K562 (cell line): ENCODE results near the gene FZD8. TPM values are rescaled to one million over a fixed set of nuclear protein-coding genes. Genes with fewer than 3 reads are reported as not detected.

Source experiments
- AFF4 ChIP-seq: sonication (generic); formaldehyde crosslinking; IDR thresholded peaks from 2 replicates; pipeline ENCODE4 v1.8.0; 2023; ENCODE audit warnings: mild to moderate bottlenecking, missing genetic modification reagents
- BCOR ChIP-seq: fragments of 450-650 bp; IDR thresholded peaks from 2 replicates; pipeline ENCODE4 v1.6.1; 2016
- CBFA2T2 ChIP-seq: fragments of 450-650 bp; conservative IDR thresholded peaks from 2 replicates; pipeline ENCODE4 v1.6.1; 2017; ENCODE audit warnings: mild to moderate bottlenecking
- E2F1 ChIP-seq: sonication (generic); formaldehyde crosslinking; IDR thresholded peaks from 2 replicates; pipeline ENCODE4 v1.8.1; 2023; ENCODE audit warnings: mild to moderate bottlenecking, missing genetic modification reagents, moderate library complexity
- EP300 ChIP-seq: IDR thresholded peaks from 2 replicates; pipeline ENCODE4 v1.6.1; 2012; ENCODE audit warnings: low read length, improper control_type of control experiment
- ETV5 ChIP-seq: sonication (generic); formaldehyde crosslinking; IDR thresholded peaks from 2 replicates; pipeline ENCODE4 v1.4.0; 2020; ENCODE audit warnings: low read depth, mild to moderate bottlenecking, missing genetic modification reagents
- FOXP1 ChIP-seq: sonication (generic); formaldehyde crosslinking; IDR thresholded peaks from 2 replicates; pipeline ENCODE4 v1.8.0; 2022; ENCODE audit warnings: mild to moderate bottlenecking, missing genetic modification reagents
- GABPB1 ChIP-seq: sonication (generic); formaldehyde crosslinking; IDR thresholded peaks from 2 replicates; pipeline ENCODE4 v1.8.0; 2022; ENCODE audit warnings: mild to moderate bottlenecking, missing genetic modification reagents
- MAFK ChIP-seq: IDR thresholded peaks from 2 replicates; pipeline ENCODE4 v1.6.1; 2011; ENCODE audit warnings: low read length, improper control_type of control experiment
- RBFOX2 ChIP-seq: fragments of 200-400 bp; formaldehyde crosslinking; IDR thresholded peaks from 2 replicates; pipeline ENCODE4 v1.6.1; 2017; ENCODE audit warnings: low read depth, mild to moderate bottlenecking, low read length, moderate library complexity
- SMARCA5 ChIP-seq: fragments of 450-650 bp; IDR thresholded peaks from 2 replicates; pipeline ENCODE4 v1.6.1; 2016
- SRSF3 ChIP-seq: fragments of 200-400 bp; formaldehyde crosslinking; IDR thresholded peaks from 2 replicates; pipeline ENCODE4 v1.6.1; 2016; ENCODE audit warnings: mild to moderate bottlenecking, low read length, moderate library complexity; ENCODE audit not compliant: insufficient read depth
- TAL1 ChIP-seq: fragments of 450-650 bp; IDR thresholded peaks from 2 replicates; pipeline ENCODE4 v1.6.1; 2016; ENCODE audit warnings: mild to moderate bottlenecking
- TCF7L2 ChIP-seq: fragments of 150-350 bp; IDR thresholded peaks from 2 replicates; pipeline ENCODE4 v1.6.1; 2016; ENCODE audit warnings: low read depth, mild to moderate bottlenecking, low read length, moderate library complexity
- TEAD4 ChIP-seq, 2 experiments: sonication (generic) in 1 of 2; formaldehyde crosslinking in 1 of 2; IDR thresholded peaks; 2 replicates each; pipeline versions ENCODE4 v1.6.1 to v1.8.0; 2012 to 2022; ENCODE audit warnings: borderline replicate concordance in 1 of 2, inconsistent platforms in 1 of 2, low read length in 1 of 2, mild to moderate bottlenecking in 1 of 2, missing genetic modification reagents in 1 of 2
- ZNF780A ChIP-seq: fragments of 250-450 bp; sonication (Bioruptor Pico); IDR thresholded peaks from 2 replicates; pipeline ENCODE4 v1.5.0; 2021; ENCODE audit warnings: mild to moderate bottlenecking
- polyA plus RNA-seq, 8 experiments: library from polyadenylated mRNA; depleted of rRNA in 4 of 8; stranded (reverse) in 5 of 8; unstranded in 3 of 8; fragments of >200 nt; fragmentation: Nextera tagmentation in 2 of 8; fragmentation: Illumina TruSeq in 1 of 8; extraction: Ambion mirVana in 2 of 8; extraction: Trizol in 1 of 8; gene quantifications; 2 replicates each; pipeline versions ENCODE4 v1.2.1 to v1.2.3, GENCODE V29; 2011 to 2014; ENCODE audit warnings: inconsistent platforms in 1 of 8, missing spikeins in 1 of 8
- total RNA-seq, 7 experiments: library from RNA; depleted of rRNA in 6 of 7; stranded (reverse); fragments of >200 nt in 6 of 7; fragmentation: Illumina TruSeq in 2 of 7; extraction: Trizol in 2 of 7; gene quantifications; 2 replicates each; pipeline versions ENCODE4 v1.2.1 to v1.2.3, GENCODE V29; 2011 to 2021; ENCODE audit warnings: low replicate concordance in 1 of 7
- TF ChIP-seq, protein P1 (sequence below), 2 experiments: fragments of 250-450 bp in 1 of 2; fragments of 450-650 bp in 1 of 2; sonication (Bioruptor Pico) in 1 of 2; IDR thresholded peaks; 2 replicates each; pipeline versions ENCODE4 v1.6.1 to v1.8.0; 2016 to 2021; ENCODE audit warnings: mild to moderate bottlenecking in 2 of 2, moderate library complexity in 2 of 2, missing compliant biosample characterization in 1 of 2, missing genetic modification characterization in 1 of 2
- TF ChIP-seq, protein P2 (sequence below): sonication (generic); formaldehyde crosslinking; IDR thresholded peaks from 2 replicates; pipeline ENCODE4 v1.8.1; 2023; ENCODE audit warnings: missing genetic modification reagents, mild to moderate bottlenecking, borderline replicate concordance

FZD8 gene
- total and polyA plus RNA-seq, 9 of the 15 experiments (the other 6 are each of a cell fraction or from before 2014, with no cell fraction given): 0.03 to 1.2 (median 0.16) TPM; not detected in 1

DNA sequence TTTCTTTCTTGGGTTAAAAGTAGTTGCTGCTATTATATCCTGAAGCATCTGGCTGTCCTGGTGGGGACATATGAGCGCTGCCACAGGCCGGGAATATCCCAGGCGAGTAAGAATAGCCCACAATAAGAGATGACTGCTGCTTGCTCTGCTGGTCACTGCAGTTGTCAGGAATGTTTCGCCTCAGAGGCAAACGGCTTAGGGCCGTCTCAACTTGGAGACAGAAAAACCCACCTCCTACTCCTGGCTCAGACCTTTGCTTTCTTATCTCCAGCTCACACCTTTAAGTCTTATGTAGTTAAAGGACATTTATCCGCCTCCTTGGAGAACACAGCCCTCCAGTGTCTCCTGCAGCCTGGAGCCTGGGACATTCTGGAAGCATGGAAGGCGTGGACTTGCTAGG, 36.9 kb downstream of the FZD8 start, which contains the start of gene GJD4 (continued):
- TF ChIP-seq MAFK (no peak), TCF7L2 (no peak), SRSF3 (no peak), CBFA2T2 (0 out of 2 replicates have a peak, but pooled peaks have one; percentile 24), RBFOX2 (no peak), TEAD4 (IDR thresholded peaks at IDR 0.05; ENCODE audit: low read length) (peak; percentile 25; the same call in 1 of the 2 replicates), TEAD4 (CRISPR knock-in tag; IDR thresholded peaks at IDR 0.05; ENCODE audit: borderline replicate concordance) (no peak), FOXP1 (CRISPR knock-in tag) (no peak), ZNF780A (CRISPR knock-in tag) (no peak), BCOR (no peak), ETV5 (no peak), TAL1 (peak; percentile 54), EP300 (no peak), E2F1 (CRISPR knock-in tag) (no peak), GABPB1 (no peak), AFF4 (CRISPR knock-in tag) (no peak), SMARCA5 (no peak)
- TF ChIP-seq, protein P1, sequence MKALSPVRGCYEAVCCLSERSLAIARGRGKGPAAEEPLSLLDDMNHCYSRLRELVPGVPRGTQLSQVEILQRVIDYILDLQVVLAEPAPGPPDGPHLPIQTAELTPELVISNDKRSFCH (CRISPR knock-in tag; IDR thresholded peaks at IDR 0.05): no peak
- TF ChIP-seq, protein P1 (tag; IDR thresholded peaks at IDR 0.05): no peak
- TF ChIP-seq, protein P2, sequence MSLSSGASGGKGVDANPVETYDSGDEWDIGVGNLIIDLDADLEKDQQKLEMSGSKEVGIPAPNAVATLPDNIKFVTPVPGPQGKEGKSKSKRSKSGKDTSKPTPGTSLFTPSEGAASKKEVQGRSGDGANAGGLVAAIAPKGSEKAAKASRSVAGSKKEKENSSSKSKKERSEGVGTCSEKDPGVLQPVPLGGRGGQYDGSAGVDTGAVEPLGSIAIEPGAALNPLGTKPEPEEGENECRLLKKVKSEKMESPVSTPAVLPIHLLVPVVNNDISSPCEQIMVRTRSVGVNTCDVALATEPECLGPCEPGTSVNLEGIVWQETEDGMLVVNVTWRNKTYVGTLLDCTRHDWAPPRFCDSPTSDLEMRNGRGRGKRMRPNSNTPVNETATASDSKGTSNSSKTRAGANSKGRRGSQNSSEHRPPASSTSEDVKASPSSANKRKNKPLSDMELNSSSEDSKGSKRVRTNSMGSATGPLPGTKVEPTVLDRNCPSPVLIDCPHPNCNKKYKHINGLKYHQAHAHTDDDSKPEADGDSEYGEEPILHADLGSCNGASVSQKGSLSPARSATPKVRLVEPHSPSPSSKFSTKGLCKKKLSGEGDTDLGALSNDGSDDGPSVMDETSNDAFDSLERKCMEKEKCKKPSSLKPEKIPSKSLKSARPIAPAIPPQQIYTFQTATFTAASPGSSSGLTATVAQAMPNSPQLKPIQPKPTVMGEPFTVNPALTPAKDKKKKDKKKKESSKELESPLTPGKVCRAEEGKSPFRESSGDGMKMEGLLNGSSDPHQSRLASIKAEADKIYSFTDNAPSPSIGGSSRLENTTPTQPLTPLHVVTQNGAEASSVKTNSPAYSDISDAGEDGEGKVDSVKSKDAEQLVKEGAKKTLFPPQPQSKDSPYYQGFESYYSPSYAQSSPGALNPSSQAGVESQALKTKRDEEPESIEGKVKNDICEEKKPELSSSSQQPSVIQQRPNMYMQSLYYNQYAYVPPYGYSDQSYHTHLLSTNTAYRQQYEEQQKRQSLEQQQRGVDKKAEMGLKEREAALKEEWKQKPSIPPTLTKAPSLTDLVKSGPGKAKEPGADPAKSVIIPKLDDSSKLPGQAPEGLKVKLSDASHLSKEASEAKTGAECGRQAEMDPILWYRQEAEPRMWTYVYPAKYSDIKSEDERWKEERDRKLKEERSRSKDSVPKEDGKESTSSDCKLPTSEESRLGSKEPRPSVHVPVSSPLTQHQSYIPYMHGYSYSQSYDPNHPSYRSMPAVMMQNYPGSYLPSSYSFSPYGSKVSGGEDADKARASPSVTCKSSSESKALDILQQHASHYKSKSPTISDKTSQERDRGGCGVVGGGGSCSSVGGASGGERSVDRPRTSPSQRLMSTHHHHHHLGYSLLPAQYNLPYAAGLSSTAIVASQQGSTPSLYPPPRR (CRISPR knock-in tag): no peak
